ENCODE measurements around the gene SLC22A7.

The SLC22A7 gene

DNA sequence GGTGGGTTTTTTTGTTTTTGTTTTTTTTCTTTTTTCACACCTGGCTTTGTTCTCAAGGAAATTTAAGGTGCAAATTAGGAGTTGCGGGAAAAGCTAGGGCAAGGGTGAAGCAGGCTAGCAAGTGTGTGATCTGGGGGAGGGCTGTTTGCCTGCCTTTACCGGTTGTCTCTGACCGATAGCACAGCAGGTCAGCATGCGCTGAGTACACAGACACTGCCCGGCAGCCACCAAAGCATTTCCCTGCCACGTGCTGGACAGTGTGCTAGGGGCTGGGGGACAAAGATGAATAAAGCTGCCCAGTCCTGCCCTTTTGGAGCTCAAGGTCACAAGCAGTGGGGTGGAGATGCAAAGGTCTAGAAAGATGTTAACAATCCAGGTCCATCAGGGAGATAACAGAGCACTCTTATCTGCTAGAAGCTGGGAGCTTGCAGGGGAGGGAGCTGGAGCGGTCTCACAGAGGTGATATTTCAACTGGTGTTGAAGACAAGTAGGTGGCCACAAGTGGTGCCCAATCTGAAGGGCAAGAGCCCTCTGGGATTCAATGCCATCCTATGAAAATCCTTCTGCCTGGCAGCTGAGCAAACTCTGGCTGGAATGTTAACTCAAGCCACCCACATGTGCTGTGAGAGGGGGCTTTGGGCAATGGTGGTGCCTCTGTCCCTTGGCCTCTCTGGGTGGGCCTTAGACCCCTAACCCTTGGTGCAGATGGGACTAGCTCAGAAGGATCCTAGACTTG, 30.3 kb upstream of the SLC22A7 start:
- no peak for DNase-seq

- no peak for DNase-seq
Measured at GRCh38 chr6:43268355-43268700, 29.7 kb upstream of the SLC22A7 start.

GRCh38 chr6:43268782-43269272, 29.2 kb upstream of the SLC22A7 start:
- no peak for DNase-seq

DNA sequence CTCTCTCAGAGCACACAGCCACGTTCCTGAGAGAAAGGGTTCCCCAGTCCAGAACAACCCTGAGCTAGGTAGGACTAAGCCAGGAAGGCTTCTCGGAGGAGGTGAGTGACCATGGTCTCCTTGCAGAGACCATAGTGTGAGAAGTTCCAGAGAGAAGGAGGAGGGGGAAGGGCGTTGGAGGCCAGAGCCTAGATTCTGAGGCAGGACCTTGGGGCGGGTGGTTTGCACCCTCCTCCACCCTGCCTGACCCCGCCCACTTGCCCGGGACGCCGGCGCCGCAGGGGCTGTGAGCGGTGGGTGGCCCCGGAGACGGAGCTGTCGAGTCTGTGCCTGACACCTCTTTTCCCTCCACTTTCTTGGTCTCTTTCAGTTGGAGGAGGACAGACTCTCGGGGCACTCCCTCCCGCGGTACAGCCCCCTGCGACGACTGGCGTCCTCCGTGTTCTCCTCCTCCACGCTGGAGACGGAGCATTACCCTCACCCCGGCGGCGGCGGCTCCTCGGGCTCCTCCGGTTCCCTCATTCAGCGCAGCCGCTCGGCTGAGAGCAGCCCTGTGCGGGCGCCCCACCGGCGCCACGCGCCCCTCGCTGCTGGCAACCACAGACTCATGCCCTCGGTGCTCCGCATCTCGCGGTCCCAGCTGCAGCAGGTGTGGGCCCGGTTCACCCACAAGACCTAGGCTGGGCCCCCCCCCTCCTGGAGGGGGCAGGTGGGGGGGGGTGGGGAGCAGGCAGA, 28.6 kb upstream of the SLC22A7 start:
- DNase-seq = no peak

DNA sequence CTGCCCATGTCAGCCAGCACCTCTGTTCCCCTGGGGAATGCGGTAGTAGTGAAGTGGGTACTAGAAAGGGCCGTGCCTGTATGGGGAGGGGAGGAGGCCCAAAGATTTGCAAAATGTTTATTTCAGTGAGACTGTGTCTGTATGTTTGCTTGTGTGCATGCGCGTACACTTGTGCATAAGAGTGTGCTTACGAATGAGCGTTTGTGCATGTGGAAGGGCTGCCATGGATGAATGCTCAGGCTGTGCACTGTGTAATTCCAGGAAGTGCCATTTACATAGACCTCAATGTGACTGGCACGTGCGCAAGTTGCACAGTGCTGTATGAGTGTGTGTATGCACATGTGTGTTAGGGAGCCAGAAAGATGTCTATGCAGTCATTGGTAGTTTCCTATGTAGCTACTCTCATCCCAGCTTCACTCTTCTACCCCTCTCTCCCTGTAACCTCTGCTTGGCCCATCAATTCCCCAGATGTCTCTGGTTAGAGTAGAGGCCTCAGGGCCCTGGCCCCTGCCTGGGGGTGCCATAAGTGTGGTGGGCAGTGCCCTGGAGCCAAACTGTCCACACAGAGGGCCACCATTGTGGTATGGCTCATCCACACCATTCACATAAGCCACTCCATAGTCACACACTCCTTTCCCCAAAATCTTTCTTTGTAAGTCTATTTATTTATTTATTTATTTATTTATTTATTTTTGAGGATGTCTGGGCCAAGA, 26.8 kb upstream of the SLC22A7 start:
- no peak for DNase-seq

GRCh38 chr6:43271944-43272343, 26.1 kb upstream of the SLC22A7 start:
- no peak for DNase-seq

DNA sequence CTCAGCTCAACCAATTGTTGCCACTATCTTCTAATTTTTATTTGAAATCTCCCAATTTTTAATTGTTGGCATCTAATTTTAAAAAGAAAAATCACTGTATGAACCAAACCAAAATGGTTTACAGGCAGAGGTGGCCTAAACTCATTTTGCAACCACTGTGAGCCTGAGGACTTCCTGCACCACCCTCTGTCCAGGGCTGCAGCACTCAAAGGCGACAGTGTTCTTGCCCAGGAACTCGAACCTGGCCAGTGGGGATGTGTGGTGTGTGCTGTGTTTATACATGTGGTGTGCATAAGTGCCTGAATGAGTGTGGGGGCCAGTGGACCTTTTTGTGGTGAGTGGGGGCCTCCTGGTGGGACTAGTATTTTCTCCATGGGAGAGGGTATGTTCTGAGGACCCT, 24.4 kb upstream of the SLC22A7 start:
- no peak for DNase-seq

DNA sequence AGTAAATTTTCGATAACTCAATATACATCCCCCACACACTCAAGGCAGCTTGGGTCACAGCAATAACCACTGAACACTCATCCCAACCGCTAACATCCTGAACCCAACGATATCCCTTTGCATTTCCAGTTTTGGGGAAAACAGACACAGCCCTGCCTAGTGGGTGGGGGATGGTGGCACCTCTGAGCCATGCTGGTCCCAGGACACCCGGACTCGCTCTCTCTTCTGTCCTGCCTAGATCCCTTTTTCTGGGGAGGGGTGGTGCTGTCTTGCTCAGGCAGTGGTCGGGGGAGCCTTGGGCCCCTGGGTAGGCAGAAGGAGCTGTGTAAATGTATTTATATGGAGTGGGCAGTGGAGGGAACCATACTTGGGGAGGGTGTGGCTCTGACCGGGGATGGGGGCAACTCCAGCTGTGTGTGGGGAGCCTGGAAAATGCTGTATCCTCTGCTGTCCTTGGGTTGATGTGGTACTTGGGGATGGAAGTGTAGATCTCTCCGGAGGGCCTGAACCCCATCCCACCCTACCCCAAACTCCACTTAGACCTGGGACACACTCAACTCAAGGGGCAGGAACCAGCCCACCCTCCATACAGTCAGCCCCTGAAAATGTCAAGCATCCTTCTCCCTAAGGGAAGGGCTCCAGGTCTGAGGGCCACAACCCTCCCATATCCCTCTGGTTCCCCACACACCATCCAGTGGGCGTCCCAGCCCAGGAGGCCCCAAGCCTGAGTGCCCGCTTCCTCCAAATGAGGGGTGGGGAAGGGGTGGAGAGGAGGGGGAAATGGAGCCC, 23.7 kb upstream of the SLC22A7 start:
- no peak for DNase-seq

DNA sequence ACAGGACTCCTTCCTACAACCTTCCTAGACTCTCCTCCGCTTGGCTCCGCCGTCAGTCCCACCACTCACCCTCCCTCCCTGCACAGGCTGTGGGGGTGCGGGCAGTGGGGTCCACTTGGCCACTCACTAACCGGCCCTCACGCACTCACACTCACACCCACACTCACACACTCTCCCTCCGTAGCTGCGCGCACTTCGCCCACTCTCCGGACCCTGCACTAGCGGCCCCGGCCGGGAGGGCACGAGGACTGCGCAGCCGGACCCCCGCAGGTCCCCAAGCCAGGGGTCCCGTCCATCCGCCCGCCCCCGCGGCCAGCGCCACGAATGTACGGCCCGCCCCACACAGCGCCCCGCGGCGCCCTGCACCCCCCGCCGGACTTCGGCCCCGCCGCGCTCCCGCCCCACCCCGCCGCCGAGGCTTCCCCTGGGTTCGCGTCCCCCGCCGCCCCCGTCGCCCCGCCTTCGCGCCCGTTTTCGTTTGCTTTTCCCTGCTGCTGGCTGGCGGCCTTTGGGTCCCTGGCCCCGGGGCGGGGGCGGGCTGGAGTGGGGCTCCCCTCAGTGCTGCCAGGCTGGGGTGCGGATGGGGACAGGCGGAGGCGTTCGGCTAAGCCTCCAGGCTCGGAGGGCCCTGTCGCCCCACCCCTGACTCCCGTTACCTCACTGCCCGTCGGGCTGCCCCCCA, 23.0 kb upstream of the SLC22A7 start:
- DNase-seq = no peak

DNA sequence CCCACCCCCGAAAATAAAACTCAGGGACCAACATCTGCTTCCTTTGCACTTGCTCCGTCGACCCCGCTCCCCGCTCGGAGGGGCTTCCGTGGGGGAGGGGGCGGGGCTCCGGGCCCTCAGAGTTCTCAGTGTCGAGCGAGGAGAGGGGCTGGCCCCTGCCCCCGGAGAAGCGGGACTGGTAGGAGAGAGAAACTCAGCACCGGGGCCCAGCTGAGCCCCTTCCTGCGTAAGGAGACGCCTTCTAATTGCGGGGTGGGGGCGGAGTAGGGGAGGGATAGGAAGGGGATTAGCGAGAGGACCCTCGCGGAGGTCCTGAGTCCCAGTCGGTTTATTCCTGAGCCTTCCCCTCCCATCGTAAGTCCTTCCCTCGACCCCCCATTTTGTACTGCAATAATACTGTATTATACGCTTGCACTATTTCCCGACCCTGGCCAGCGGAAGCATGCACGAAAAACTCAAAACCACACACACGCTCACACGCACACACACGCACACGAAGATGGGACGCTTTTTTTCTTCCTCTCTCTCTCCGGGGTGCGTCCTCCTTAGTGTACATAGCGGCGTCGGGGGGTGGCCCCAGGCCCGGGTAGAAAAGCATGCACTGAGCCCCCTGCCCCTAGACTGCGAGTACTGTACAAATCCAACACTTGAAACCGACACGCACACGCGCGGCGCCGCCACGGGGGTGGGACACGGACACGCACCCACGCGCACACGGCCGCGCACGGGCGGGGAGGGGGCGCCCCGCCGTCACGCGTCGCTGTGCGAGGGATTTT, 22.1 kb upstream of the SLC22A7 start:
- DNase-seq = no peak

GRCh38 chr6:43276577-43277305, 21.3 kb upstream of the SLC22A7 start:
- DNase-seq = no peak

DNA sequence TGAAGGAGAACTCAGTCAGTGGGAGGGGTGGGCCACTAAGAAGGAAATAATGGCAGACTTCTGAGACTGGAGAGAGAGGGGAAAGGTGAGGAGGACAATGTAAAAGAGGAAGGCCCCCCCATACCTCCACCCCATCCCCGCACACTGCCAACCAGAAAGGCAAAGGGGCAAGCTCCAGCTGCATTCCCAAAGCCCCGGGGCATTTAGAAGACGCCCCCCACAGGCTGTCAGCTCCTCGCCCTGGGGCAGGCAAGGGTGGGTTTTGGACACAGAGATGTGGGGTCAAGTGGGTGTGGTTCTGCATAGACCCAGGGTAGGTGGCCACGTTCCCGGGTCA, 20.8 kb upstream of the SLC22A7 start:
- DNase-seq = no peak

DNA sequence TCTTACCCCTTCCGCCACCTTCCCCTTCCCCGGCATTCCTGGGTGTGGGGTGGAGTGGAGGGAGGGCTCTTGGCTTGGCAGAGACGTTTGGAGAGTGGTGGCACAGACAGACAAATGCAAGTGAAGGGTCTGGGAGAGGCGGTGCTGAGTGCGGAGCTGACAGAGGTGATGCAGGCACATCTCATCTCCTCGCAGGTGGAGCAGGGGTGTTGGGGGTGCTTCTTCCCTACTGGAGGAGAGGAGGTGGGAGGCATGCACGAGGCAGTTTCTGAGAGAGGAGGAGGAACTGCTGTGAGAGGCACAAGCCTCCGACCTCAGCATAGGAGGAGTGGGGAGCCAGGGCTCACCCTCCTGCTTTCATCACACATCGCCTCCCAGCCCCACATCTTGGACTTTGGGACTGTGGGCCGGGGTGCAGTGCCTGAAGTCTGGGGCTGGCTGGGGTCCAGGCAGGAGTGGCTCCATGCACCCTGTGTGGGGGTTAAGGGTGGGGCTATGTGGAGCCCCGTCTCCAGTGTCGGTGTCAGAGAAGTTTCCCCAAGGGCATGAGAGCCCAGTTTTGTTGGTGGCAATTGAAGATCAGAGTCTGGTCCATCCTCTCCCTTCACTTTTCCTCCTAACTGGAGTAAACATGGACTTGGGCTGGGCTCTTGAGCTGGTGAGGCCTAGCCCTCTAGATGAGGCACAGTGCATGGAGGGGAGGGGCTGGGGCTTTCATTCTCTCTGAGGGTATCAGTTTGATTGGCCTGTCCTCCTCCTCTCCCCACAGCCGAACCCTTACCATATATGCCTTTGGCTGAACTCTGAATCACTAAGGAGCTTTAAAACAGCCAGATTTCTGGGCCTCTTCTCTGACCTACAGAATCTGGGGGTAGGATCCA, 20.2 kb upstream of the SLC22A7 start:
- no peak for DNase-seq

- no peak for DNase-seq
Measured at GRCh38 chr6:43278524-43279078, 19.5 kb upstream of the SLC22A7 start.

GRCh38 chr6:43280234-43280633, 17.8 kb upstream of the SLC22A7 start:
- no peak for DNase-seq

GRCh38 chr6:43282060-43282459, 16.0 kb upstream of the SLC22A7 start:
- DNase-seq = no peak

GRCh38 chr6:43282636-43283513, 15.2 kb upstream of the SLC22A7 start:
- no peak for DNase-seq

DNA sequence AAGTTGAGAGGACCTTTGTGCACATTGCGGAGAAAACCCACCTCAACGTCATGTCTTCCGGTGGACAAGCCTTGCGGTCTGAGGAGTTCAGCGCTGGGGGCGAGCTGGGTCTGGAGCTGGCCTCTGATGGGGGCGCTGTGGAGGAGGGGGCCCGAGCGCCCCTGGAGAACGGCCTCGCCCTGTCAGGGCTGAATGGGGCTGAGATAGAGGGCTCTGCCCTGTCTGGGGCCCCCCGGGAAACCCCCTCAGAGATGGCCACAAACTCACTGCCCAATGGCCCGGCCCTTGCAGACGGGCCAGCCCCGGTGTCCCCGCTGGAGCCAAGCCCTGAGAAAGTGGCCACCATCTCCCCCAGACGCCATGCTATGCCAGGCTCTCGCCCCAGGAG, 14.6 kb upstream of the SLC22A7 start:
- no peak for DNase-seq

DNA sequence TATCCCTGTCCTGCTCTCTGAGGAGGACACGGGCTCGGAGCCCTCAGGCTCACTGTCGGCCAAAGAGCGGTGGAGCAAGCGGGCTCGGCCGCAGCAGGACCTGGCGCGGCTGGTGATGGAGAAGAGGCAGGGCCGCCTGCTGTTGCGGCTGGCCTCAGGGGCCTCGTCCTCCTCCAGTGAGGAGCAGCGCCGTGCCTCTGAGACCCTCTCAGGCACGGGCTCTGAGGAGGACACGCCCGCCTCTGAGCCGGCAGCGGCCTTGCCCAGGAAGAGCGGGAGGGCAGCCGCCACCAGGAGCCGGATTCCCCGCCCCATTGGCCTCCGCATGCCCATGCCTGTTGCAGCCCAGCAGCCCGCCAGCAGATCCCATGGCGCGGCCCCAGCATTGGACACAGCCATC, 14.2 kb upstream of the SLC22A7 start:
- DNase-seq = no peak
